D341Med (cell line): Measurements from ENCODE around the gene SLC4A3.

Experiments
- DNase-seq: peaks from one replicate; pipeline ENCODE4 v3.0.0; 2012; ENCODE audit warnings: low spot score

SLC4A3 gene

DNA sequence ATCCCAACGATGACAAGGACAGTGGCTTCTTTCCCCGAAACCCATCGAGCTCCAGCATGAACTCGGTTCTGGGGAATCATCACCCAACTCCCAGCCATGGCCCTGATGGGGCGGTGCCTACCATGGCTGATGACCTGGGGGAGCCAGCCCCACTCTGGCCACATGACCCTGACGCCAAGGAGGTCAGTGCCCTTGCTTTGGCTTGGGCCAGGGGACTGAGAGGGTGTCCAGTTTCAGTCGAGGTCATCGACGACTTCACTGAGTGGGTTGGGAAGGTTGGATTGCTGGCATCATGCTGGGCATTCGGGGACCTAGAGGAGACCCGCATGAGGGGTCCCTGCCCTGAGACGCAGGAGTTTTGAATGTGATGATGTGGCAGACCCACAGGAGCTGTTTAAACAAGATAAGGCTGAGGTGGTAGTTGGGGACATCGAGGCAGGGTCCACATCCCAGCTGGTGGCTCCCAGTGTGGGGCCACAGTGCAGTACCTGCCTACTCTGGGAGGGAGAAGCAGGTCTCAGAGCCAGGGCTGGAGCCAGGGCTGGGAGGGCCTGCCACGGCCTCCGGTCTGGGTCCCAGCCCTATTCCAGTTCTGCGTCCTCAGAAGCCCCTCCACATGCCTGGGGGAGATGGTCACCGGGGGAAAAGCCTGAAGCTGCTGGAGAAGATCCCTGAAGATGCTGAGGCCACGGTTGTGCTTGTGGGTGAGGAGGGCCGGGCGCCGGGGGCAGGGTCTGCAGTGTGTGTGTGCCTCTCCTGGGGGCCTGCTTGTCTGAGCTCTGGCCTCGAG is 6.0 kb downstream of the SLC4A3 start:
- peak; percentile 20 for DNase-seq

DNA sequence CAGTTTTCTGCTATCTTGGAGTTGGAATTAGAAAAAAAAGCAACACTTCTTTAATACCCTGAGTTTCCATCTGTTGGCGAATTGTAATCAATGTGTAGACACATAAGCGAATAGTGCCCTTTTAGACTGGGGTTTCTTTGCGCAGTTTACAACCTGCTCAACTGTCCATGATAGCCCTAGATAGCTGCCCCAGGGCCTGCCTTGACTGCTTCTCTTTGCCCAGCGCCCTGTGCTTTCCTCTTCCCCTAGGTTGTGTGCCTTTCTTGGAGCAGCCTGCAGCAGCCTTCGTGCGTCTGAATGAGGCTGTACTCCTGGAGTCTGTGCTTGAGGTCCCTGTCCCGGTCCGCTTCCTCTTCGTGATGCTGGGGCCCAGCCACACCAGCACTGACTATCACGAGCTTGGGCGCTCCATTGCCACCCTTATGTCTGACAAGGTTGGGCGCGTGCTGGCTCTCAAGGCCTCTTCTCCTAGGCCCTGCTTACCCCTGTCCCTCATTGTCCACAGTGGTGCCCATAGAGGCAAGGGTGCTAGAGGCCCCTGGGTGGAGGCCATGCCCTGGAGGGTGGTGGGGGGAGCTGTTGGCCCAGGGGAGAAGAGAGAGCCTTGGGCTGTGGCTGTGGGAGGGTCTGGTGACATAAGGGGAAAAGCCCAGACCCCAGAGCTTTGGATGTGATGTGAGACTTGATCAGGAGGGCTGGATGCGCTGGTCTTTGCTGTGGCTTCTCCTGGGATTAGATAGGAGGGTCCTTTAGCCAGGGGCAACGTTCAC is 6.9 kb downstream of the SLC4A3 start:
- peak; percentile 17 for DNase-seq

DNA sequence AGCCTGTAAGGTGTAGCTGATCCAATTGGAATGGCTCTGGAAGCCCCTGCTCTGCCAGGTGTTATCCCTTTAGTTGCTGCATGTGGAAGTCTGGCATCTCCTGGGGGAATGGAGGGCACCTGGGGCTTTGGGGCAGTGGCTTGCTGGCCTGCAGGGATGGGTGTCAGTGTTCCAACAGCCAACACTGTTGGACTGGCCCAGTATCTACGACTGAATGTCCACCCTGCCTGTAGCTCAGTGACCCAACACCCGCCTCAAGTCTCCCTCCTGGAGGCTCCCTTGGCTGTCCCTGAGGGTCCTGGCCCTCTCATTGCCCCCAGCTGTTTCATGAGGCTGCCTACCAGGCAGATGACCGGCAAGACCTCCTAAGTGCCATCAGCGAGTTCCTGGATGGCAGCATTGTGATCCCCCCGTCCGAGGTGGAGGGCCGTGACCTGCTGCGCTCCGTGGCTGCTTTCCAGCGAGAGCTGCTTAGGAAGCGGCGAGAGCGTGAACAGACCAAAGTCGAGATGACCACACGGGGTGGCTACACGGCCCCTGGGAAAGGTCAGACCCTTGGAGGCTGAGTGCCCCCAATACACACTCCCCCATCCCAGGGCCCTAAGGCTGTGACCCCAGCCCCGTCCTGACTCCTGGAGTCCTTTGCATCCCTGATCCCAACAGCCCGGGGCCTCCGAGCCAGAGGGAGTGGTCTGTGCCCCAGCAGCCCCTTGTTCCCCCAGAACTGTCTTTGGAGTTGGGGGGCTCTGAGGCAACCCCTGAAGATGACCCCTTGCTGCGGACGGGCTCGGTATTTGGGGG is 7.7 kb downstream of the SLC4A3 start:
- DNase-seq, result peak; percentile 28

DNA sequence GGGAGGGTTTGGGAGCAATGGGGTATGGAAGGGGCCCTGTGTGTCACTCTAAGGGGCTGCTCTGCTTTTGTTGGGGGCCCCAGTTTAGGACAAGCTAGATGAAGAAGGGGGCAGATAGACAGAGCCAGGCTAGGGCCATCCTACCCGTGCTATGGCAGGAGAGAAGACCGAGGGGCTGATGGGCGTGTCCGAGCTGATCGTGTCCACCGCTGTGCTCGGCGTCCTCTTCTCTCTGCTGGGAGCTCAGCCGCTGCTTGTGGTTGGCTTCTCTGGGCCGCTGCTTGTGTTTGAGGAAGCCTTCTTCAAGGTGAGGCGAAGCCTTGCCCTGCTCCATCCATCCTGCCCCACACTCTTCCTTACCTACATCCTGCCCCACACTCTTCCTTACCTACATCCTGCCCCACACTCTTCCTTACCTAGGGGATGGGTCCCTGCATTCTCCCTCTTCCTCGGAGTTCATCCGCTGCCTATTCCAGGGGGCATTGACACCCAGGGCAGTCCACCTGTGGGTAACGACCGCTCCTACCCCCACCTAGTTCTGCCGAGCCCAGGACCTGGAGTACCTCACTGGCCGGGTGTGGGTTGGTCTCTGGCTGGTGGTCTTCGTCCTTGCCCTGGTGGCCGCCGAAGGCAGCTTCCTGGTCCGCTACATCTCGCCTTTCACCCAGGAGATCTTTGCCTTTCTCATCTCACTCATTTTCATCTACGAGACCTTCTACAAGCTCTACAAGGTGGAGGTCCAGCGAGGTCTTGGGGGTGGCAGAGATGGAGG is 8.9 kb downstream of the SLC4A3 start:
- DNase-seq, result peak; percentile 17

DNA sequence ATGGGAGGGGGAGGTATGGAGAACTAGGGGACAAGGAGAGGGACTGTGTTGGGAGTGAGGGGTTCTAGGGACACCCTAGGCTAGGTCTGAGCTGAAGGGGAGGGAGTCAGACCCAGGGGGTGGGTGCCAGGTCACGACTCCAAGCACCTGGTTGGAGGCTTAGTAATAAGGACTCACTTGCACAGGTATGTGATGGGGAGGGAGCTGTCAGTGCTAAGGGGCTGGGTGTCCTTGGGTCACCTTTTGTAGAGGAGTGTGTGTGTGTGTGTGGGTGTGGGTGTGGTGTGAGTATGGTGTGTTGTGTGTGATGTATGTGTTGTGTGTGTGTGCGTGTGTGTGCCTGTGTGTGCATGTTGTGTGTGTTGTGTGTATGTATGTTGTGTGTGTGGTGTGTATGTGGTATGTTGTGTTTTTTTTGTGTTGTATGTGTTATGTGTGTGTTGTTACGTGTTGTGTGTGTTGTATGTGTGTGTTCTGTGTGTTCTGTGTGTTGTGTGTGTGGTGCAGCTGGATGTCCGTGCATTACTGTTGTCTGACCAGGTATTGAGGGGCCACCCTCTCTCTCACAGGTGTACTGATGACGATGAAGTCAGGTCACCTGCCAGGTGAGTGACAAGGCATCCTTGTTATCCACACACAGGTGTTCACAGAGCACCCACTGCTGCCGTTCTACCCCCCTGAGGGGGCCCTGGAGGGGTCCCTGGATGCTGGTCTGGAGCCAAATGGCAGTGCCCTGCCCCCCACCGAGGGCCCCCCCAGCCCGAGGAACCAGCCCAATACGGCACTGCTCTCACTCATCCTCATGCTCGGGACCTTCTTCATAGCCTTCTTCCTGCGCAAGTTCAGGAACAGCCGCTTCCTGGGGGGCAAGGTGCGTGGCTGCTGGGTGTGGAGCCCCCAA is 9.8 kb downstream of the SLC4A3 start:
- DNase-seq, result peak; percentile 5

DNA sequence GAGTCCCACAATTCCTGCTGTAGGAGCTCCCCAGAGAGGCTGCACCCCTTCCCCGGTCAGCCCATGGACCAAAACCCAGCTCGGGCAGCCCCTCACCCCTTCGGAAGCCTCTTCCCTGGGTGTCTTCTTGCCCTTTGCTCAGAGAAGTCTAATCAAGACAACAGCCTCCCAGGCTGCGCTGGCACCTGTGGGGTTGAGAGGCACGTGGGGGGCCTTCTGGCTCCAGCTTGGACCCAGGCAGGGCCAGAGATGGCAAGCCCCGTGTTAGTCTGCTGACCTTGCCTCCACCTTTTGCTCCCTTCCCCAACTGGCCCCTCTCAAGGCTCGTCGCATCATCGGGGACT is 10.4 kb downstream of the SLC4A3 start:
- no peak for DNase-seq

DNA sequence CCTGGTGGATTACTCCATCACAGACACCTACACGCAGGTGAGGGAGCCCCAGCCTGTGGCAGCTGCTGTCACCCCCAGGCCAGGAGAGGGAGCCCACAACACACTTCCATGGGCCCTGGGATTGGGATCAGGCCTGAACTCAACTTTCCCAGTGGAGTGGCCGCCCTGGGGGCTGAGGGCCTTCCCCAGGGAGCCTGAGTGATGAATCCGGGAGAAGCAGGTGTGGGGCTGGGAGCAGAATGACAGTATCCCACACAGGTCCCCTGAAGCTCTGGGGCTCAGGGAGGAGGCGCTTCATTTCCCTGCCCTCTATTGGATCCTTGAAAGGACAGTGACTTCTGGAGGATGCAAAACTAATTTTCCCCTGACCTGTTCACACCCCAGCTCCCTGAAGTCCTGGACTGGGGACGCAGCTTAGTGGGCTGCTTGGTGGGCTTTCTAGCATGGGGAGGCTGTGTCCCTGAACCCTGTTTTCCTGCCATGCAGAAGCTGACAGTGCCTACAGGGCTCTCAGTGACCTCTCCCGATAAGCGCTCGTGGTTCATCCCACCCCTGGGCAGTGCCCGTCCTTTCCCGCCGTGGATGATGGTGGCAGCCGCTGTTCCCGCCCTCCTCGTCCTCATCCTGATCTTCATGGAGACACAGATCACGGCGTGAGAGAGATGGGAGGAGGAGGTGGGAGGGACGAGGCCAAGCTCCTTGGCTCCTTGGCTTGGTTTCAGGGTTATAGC is 11.0 kb downstream of the SLC4A3 start:
- no peak for DNase-seq

DNA sequence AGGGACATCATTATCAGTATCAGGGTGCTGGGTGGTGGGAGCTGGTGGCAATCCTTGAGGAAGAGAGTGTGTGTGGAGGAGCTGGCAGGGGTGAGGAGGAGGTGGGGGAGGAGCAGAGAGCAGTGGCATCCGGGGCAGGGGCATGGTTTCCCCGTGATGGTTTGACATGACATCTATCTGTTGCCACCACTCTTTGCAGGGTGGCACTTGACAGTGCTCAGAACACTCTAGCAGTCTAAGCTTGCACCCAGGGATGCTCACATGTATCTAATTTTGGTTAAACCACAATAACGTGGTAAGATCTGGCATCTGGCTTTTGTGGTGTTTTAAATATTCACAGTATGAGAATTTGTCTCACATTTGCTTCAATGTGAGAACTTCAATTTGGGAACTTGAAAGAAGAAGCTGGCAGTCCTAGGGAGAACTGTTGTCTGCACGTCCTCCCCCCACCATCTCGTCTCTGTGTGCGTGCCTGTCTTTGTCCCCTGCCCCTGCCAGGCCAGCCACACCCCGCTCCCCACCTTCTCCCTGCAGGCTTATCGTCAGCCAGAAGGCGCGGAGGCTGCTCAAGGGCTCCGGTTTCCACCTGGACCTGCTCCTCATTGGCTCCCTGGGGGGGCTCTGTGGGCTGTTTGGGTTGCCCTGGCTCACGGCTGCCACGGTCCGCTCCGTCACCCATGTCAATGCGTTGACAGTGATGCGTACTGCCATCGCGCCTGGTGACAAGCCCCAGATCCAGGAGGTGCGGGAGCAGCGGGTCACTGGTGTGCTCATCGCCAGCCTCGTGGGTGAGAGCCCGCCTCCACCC is 11.7 kb downstream of the SLC4A3 start:
- DNase-seq, result no peak

DNA sequence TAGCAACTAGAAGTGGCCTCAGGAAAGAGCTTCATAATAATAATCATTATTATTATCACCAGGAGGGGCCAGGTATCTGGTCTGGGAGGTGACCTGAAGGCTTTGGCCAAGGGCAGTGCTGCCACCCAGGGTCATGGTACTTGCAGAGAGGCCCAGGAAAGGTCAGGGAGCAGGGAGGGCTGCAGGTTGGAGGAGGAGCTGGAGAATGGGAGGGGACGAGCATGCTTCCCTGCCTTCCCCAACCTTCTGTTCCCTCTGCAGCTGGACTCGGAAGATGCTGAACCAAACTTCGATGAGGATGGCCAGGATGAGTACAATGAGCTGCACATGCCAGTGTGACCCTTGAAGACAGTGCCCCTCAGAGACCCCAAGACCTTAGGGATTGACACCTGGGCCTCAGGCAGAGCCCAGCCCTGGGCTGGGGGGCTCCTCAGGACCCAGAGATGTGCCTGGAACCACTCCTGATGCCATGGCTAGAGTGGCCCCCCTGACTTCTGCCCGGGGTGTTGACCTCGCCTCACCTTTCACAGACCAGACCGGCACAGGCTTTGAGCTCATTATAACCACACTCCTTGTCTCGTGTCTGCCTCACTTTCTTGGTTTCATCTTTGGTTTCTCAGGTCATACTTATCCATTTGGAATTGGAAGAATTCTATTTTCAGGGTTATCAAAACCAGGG is 14.1 kb downstream of the SLC4A3 start:
- DNase-seq, result no peak

DNA sequence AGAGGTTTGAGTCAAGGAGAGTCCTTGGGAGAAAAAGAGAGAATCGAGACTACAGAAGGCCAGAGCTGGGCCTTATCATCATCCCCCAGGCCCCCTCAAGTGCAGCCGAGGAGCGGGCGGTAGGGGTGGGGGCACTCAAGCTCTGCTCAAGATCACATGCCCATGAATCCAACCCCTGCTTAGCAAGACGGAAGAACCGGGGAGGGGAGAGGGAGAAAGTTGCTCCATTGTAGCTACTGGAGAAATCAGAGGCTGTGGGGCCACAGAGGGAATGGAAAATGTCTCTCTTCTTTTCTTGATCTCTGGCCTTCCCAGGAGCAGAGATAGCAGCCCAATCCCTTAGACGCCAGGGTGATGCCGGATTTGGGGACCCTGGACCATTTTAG is 14.6 kb downstream of the SLC4A3 start:
- DNase-seq, result no peak

DNA sequence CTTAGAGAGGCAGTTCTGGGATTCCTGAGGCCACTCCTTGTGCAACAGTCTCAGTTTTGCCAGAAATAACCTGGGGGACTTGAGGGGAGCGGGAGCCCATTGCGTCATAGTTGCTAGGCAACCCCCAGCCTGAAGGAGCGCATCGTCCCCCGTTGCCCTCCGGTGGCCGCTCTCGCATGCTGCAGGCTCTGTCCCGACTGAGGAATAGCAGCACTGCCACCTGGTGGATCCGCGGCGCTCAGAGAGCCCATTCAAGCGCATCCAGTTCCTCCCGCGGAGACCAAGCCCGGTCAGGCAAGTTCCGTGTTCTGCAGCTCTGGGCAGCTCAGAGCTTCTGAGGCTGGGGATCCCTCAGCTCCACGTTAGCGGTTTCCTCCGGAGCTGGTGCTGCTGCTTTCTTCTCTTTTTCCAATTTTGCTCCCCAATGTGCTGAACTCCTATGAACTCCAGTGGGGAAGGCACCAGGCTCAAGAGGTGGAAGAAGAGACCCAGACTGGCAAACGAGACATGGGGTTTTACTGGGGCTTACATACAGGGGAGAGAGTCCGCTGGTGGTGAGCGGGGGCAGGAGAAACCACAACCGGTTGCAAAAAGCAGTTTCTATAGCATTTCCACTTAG is 15.1 kb downstream of the SLC4A3 start:
- peak; percentile 93 for DNase-seq

DNA sequence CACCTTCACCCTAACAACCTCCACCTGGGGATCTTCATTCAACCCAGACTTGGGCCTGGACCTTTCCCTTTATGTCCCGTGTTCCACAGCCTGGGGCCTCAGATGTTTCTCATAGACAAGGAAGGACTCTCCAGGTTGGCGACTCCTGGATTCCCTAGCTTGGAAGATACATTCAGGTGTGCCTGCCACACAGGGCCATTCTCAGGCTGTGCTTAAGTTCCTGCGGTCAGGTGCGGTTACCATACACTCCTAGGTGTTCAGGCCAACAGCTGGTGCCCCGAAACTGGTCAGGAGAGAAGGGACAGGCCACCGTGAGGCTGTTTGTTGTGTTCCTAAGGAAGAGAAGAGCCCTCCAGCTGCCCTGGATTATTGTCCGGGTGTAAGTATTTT is 15.6 kb downstream of the SLC4A3 start:
- DNase-seq, result no peak

DNA sequence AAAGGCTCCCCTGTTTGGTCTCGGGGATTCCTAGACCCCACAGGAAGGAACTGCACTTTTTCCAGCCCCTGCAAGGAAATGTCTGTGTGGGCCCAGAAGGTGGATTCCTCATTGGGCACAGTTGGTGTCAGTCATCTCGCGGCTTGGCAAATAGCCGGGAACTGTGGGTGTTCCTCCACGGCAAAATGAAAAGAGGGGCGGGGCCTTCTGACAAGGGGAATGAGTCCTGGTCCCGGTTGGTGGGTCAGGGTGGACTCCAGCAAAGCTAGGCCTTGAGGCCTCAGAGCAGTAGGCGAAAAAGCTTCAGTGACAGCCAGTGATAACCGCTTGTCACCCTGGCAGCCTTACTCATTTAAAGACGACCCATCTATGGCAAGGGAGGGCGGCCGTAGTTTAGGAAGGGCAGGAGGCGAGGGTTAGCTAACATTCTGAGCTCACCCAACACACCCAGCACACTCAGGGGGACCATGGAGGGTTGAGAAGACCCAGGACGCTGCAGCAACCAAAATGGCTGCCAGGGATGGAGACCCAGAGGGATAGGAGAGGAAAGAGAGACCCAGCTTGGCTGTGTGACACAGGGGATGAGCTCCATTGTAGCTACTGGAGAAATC is 16.5 kb downstream of the SLC4A3 start:
- DNase-seq, result no peak

DNA sequence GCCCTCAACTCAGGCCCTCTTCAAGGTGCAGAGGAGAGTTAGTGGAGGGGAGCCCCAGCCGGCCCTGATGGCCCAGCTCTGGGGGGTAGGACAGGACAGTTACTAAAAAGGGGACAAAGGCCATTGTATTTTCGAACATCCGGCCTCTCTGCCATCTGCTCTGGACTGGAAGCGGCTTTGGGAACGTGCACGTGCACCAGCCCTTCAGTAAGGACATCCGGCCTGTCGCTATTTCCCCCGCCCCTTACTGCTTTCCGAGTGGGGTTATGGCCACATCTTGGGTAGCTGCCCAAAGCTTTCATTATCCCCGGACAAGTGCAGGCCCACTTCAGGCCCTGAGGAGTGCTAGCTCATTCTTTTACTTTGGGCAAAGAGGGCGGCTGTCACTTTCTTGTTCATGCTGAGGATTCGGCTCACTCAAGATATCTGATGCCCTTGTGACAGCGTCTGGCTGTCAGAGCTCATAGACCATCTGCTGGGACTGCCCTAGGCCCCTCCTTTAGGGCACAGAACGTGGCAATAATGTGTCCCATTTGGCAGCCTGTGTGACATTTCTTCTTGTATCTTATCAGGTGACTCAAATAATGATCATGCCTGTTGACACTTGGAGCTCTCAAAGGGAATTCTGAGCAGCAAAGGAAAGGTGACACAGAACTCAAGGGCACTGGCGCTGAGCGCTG is 17.5 kb downstream of the SLC4A3 start:
- no peak for DNase-seq

DNA sequence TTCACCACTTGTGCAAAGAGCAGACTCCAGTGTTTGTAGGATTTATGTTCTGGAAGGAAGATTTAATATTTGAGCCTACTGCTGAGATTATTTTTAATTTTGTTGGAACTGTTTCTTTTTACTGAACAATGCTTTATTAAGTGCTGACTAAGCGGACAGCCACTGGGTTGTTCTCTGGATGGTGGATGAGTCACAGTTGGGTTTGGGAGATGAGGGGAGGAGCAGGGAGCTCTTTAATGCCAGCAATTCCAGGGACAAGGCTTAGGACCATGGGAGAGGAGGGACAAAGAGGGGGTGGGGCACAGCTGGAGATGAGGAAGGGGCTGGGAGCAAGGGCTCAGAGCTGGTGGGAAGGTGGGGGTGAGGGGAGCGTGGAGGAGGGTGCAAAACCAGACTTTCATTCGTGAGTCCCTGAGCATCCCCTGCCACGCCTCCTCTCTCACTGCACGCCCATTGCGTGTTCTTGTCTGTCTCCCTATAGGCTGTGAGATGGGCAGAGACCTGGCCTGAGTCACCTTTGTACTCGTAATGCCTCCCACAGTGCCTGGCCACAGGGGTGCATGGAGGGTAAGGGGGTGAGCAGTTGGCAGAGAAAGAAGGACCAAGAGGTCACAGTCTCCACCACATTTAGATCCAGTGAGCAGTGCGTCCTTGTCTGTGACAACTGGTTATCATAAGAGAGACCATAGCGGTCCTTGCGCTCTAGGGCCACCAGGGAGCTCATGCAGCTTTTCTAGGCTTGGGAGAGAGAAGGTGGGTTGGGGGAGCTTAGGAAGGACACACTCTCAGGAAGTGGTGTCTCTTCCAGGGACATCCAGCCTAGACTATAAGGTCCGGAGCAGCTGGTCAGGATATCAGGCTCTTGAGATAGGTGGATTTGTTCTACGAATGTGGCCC is 18.4 kb downstream of the SLC4A3 start:
- no peak for DNase-seq

DNA sequence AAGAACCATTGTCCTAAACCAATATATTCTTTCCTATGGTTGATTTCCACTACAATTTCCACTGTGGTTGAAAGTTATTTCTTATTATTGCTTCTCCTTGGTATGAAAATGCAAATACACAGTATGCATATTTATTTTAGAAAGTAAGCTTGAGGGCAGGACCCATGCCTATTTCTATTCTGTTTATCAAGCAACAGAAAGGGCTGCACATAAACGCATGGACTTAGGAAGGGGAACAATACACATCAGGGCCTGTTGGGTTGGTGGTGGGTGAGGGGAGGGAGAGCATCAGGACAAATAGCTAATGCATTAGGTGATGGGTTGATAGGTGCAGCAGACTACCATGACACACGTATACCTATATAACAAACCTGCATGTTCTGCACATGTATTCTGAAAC is 20.7 kb downstream of the SLC4A3 start:
- no peak for DNase-seq
